DLD1 (cell line): Measurements from ENCODE around the gene PLCB3.
"Not testable (repeated sequence)": the region's sequence is repeated elsewhere in the genome, so short reads cannot be mapped to it uniquely, and the experiment has no call there.

ENCODE experiments used
- in situ Hi-C: cut with HindIII; loops from 2 replicates; pipeline ENCODE4 v1.10.0; 2017; ENCODE audit warnings: low sequenced_read_pairs

The PLCB3 gene

GRCh38 chr11:64303109-64304031, 52.0 kb downstream of the PLCB3 start:
- in situ Hi-C loops, result no loop called here

GRCh38 chr11:64304032-64304315, 52.6 kb downstream of the PLCB3 start:
- in situ Hi-C loops, result no loop called here

GRCh38 chr11:64304316-64305072, 53.2 kb downstream of the PLCB3 start:
- in situ Hi-C loops, result no loop called here

GRCh38 chr11:64305075-64305690, 53.9 kb downstream of the PLCB3 start, which contains the start of gene ESRRA:
ESRRA (plus strand) TSS chr11:64305524; CDS start chr11:64307180, 1,656 bp downstream.
- in situ Hi-C loops, result no loop called here

- in situ Hi-C loops, result no loop called here
These were observed 54.6 kb downstream of the PLCB3 start for GRCh38 chr11:64305691-64306562.

GRCh38 chr11:64306563-64306875, 55.2 kb downstream of the PLCB3 start:
- in situ Hi-C loops, result no loop called here

DNA sequence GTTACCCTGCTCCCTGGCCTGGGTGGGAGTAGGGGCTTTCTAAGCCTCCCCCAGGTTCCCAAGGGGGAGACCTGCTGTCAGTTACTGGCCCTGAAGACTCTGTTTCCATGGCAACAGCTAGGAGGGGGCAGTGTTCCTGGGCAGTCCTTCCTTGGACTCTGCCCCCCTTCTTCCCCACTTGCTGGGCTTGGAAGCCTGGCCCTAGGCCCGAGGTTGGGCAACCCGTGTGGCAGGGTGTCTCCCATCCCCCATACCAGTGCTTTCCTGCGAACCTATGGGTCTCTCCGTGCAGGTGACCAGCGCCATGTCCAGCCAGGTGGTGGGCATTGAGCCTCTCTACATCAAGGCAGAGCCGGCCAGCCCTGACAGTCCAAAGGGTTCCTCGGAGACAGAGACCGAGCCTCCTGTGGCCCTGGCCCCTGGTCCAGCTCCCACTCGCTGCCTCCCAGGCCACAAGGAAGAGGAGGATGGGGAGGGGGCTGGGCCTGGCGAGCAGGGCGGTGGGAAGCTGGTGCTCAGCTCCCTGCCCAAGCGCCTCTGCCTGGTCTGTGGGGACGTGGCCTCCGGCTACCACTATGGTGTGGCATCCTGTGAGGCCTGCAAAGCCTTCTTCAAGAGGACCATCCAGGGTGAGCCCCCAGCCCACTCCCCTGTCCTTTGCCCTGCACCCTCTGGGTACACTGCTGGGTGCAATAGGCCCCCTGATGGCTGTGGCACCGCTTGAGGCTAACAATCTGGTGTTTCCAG, 55.7 kb downstream of the PLCB3 start:
- in situ Hi-C loops, result no loop called here

GRCh38 chr11:64307795-64308194, 56.5 kb downstream of the PLCB3 start:
- in situ Hi-C loops, result not testable (repeated sequence)

GRCh38 chr11:64312947-64313346, 61.6 kb downstream of the PLCB3 start:
- in situ Hi-C loops, result no loop called here

GRCh38 chr11:64313491-64314145, 62.3 kb downstream of the PLCB3 start:
- in situ Hi-C loops, result no loop called here

DNA sequence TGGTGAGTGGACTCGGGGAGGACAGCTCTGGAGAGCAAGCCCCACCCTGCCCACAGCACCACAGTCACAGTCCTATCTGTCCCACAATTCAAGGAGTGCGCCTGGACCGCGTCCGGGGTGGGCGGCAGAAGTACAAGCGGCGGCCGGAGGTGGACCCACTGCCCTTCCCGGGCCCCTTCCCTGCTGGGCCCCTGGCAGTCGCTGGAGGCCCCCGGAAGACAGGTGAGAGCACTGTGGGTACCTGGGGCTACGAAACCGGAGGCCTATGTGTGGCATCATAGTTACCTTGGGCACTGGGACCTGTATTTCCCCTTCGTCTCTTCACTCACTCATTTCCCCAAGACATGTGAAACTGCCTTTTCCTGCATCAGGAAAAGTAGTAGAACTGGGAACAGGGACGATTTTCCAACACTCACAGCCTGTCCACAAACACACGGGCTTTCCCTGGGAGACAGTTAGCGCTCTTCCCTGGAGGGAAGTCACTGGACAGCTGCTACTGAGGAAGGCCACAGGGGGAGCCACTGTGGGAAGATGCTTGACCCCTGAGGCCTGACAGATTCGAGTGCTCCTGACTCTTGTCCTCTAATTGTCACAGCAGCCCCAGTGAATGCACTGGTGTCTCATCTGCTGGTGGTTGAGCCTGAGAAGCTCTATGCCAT, 62.9 kb downstream of the PLCB3 start:
- in situ Hi-C loops, result no loop called here

DNA sequence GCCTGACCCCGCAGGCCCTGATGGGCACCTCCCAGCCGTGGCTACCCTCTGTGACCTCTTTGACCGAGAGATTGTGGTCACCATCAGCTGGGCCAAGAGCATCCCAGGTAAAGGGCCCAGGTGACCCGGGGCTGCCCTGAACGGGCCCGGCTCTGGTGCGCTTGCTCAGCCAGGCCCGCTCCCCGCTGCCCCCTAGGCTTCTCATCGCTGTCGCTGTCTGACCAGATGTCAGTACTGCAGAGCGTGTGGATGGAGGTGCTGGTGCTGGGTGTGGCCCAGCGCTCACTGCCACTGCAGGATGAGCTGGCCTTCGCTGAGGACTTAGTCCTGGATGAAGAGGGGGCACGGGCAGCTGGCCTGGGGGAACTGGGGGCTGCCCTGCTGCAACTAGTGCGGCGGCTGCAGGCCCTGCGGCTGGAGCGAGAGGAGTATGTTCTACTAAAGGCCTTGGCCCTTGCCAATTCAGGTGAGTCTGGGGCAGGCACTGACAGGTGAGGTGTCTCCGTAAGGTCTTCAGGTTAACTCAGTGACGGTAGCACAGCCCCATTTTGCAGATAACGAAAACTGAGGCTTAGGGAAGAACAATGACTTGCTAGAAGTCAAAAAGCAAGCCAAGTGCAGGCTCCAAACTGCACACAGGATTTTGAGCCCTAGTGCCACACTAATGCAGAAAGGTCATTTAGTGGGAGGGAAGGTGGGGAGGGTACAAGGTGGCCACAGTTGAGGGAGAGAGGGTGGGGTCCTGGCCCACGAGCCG, 63.7 kb downstream of the PLCB3 start:
- in situ Hi-C loops, result no loop called here

DNA sequence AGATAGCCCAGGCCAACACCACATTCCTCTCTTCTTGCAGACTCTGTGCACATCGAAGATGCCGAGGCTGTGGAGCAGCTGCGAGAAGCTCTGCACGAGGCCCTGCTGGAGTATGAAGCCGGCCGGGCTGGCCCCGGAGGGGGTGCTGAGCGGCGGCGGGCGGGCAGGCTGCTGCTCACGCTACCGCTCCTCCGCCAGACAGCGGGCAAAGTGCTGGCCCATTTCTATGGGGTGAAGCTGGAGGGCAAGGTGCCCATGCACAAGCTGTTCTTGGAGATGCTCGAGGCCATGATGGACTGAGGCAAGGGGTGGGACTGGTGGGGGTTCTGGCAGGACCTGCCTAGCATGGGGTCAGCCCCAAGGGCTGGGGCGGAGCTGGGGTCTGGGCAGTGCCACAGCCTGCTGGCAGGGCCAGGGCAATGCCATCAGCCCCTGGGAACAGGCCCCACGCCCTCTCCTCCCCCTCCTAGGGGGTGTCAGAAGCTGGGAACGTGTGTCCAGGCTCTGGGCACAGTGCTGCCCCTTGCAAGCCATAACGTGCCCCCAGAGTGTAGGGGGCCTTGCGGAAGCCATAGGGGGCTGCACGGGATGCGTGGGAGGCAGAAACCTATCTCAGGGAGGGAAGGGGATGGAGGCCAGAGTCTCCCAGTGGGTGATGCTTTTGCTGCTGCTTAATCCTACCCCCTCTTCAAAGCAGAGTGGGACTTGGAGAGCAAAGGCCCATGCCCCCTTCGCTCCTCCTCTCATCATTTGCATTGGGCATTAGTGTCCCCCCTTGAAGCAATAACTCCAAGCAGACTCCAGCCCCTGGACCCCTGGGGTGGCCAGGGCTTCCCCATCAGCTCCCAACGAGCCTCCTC, 64.6 kb downstream of the PLCB3 start:
- in situ Hi-C loops, result not testable (repeated sequence)

DNA sequence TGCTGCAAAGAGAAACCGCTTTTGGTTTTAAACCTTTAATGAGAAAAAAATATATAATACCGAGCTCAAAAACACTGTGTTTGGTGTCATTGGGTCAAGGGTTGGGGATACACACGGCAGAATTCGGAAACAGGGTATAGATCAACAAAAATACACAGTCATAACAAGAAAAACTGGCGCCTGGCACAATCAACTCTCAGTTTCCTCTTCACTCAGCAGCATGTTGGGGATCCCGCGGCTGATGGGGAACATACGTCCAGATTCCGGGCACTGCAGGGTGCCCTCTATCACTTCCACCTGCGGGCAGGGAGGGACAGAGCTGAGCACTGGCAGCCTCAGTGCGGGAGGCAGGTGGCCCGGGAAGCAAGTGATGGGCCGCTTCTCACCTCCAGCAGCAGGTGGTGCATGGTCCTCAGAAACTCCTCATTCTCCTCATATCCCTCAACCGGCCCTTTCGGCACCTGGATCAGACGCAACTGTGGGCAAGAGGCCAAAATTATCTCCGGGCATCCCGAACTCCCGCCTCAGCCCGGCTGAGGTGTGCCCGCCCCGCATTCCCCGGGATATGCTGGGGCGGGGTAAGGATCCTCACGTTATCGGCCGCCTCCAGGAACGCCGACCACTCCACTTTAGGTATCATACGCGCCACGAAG, 65.5 kb downstream of the PLCB3 start:
- in situ Hi-C loops, result no loop called here

GRCh38 chr11:64317325-64317960, 66.1 kb downstream of the PLCB3 start, which contains the start of gene TRMT112:
TRMT112 (minus strand) TSS chr11:64317559; CDS start chr11:64317526, 33 bp downstream.
- in situ Hi-C loops, result no loop called here
